NOMO-1 (cell line): ENCODE measurements around the gene PPP1R3G.

Source experiments
- DNase-seq, 2 experiments: peaks; one replicate each; lab custom pipeline; 2025; ENCODE audit not compliant: unreplicated experiment in 2 of 2; lab: John Stamatoyannopoulos, UW

PPP1R3G gene

GRCh38 chr6:5091210-5092069 is 6.3 kb downstream of the PPP1R3G start:
- DNase-seq: no peak

GRCh38 chr6:5093231-5094015 is 8.3 kb downstream of the PPP1R3G start:
- DNase-seq: no peak

- no peak for DNase-seq
Observed at GRCh38 chr6:5094327-5094726, 9.2 kb downstream of the PPP1R3G start.

- DNase-seq: peak; percentile 25 to 71
Observed at GRCh38 chr6:5095236-5095635, 10.1 kb downstream of the PPP1R3G start.

- DNase-seq: peak; percentile 80
Observed at GRCh38 chr6:5096482-5096881, 11.3 kb downstream of the PPP1R3G start.

- DNase-seq: no peak
Observed at GRCh38 chr6:5098501-5099270, 13.5 kb downstream of the PPP1R3G start.

- DNase-seq: no peak
Observed at GRCh38 chr6:5099537-5099936, 14.4 kb downstream of the PPP1R3G start.

GRCh38 chr6:5100806-5101205 is 15.7 kb downstream of the PPP1R3G start:
- no peak for DNase-seq

- DNase-seq: no peak
Observed at GRCh38 chr6:5102267-5102970, 17.3 kb downstream of the PPP1R3G start.

- DNase-seq: no peak
Observed at GRCh38 chr6:5103250-5103649, 18.1 kb downstream of the PPP1R3G start.

- DNase-seq: no peak
Observed at GRCh38 chr6:5104667-5105066, 19.5 kb downstream of the PPP1R3G start.

- DNase-seq: no peak
Observed at GRCh38 chr6:5105146-5105545, 20.0 kb downstream of the PPP1R3G start.

- DNase-seq: no peak
Observed at GRCh38 chr6:5107341-5107740, 22.2 kb downstream of the PPP1R3G start.

- no peak for DNase-seq
Observed at GRCh38 chr6:5108068-5108467, 22.9 kb downstream of the PPP1R3G start.

GRCh38 chr6:5108536-5109150 is 23.5 kb downstream of the PPP1R3G start:
- DNase-seq: no peak

- DNase-seq: no peak
Observed at GRCh38 chr6:5109436-5109835, 24.3 kb downstream of the PPP1R3G start.

GRCh38 chr6:5110246-5110645 is 25.1 kb downstream of the PPP1R3G start:
- DNase-seq: no peak

GRCh38 chr6:5111626-5112025 is 26.5 kb downstream of the PPP1R3G start:
- no peak for DNase-seq

- DNase-seq: no peak
Observed at GRCh38 chr6:5112066-5112799, 27.1 kb downstream of the PPP1R3G start.
